ENCODE data around the gene BCAS3.

GRCh38 chr17:61366076-61366714 lies 688.5 kb downstream of the BCAS3 start:
- TF ChIP-seq REST (IDR thresholded peaks at IDR 0.05) = no peak
- no peak for TF ChIP-seq CTCF (IDR thresholded peaks at IDR 0.05; ENCODE audit: low read depth, low read length, missing input control)
- TF ChIP-seq SP1 (IDR thresholded peaks at IDR 0.05) = no peak
- TF ChIP-seq GABPA (IDR thresholded peaks at IDR 0.05 in 1 of 2, conservative IDR thresholded peaks at IDR 0.05 in 1 of 2) = no peak
- no peak for TF ChIP-seq RXRA (IDR thresholded peaks at IDR 0.05)
- no peak for TF ChIP-seq RAD21 (IDR thresholded peaks at IDR 0.05)
- TF ChIP-seq, protein P1, sequence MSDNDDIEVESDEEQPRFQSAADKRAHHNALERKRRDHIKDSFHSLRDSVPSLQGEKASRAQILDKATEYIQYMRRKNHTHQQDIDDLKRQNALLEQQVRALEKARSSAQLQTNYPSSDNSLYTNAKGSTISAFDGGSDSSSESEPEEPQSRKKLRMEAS (IDR thresholded peaks at IDR 0.05) = no peak
- no peak for TF ChIP-seq TAF1 (conservative IDR thresholded peaks at IDR 0.05)
- no peak for TF ChIP-seq JUND (IDR thresholded peaks at IDR 0.05)
- TF ChIP-seq NR2F2 (IDR thresholded peaks at IDR 0.05) = no peak
- no peak for TF ChIP-seq EGR1 (IDR thresholded peaks at IDR 0.05; ENCODE audit: low read depth in 2 of 2)
- TF ChIP-seq ATF3 (IDR thresholded peaks at IDR 0.05) = no peak
- TF ChIP-seq ZBTB33 (IDR thresholded peaks at IDR 0.05) = no peak
- TF ChIP-seq YY1 (IDR thresholded peaks at IDR 0.05) = no peak
